GM18508 (cell line): Measurements from ENCODE around the gene BLOC1S4.
"Not testable (repeated sequence)": the region's sequence is repeated elsewhere in the genome, so short reads cannot be mapped to it uniquely, and the experiment has no call there.

Experiments used
- ATAC-seq: cut with Tn5 transposase; IDR thresholded peaks from one replicate; pipeline ENCODE4 v1.9.1; 2021; ENCODE audit warnings: moderate number of reproducible peaks; ENCODE audit not compliant: insufficient read depth, unreplicated experiment

Gene BLOC1S4

GRCh38 chr4:6715704-6716017 is 313 bp upstream of the BLOC1S4 start:
- no peak for ATAC-seq

GRCh38 chr4:6716958-6717655 is 1.1 kb downstream of the BLOC1S4 start:
- no peak for ATAC-seq

GRCh38 chr4:6718932-6719610 is 3.1 kb downstream of the BLOC1S4 start:
- ATAC-seq: no peak

GRCh38 chr4:6719611-6720179 is 3.7 kb downstream of the BLOC1S4 start:
- no peak for ATAC-seq

GRCh38 chr4:6720202-6720699 is 4.3 kb downstream of the BLOC1S4 start:
- no peak for ATAC-seq

- no peak for ATAC-seq
Measured at GRCh38 chr4:6721121-6721520, 5.1 kb downstream of the BLOC1S4 start.

- ATAC-seq: no peak
Measured at GRCh38 chr4:6722891-6723290, 6.9 kb downstream of the BLOC1S4 start.

- ATAC-seq: no peak
Measured at GRCh38 chr4:6723851-6724250, 7.9 kb downstream of the BLOC1S4 start.

- ATAC-seq: no peak
Measured at GRCh38 chr4:6724421-6725111, 8.6 kb downstream of the BLOC1S4 start.

- ATAC-seq: not testable (repeated sequence)
Measured at GRCh38 chr4:6725427-6725961, 9.5 kb downstream of the BLOC1S4 start.

GRCh38 chr4:6727081-6727942 is 11.3 kb downstream of the BLOC1S4 start:
- no peak for ATAC-seq

- ATAC-seq: no peak
Measured at GRCh38 chr4:6727943-6728250, 11.9 kb downstream of the BLOC1S4 start.

GRCh38 chr4:6728320-6729029 is 12.5 kb downstream of the BLOC1S4 start:
- no peak for ATAC-seq

- no peak for ATAC-seq
Measured at GRCh38 chr4:6730603-6731317, 14.8 kb downstream of the BLOC1S4 start.

GRCh38 chr4:6731318-6731675 is 15.3 kb downstream of the BLOC1S4 start:
- ATAC-seq: no peak

GRCh38 chr4:6731780-6732179 is 15.8 kb downstream of the BLOC1S4 start:
- ATAC-seq: no peak

GRCh38 chr4:6732441-6733357 is 16.7 kb downstream of the BLOC1S4 start:
- ATAC-seq: no peak
